GM19372 (cell line): ENCODE data around the gene B3GNT4.
"Not testable (repeated sequence)": the region's sequence is repeated elsewhere in the genome, so short reads cannot be mapped to it uniquely, and the experiment has no call there.

Source experiments
- ATAC-seq: cut with Tn5 transposase; IDR thresholded peaks from one replicate; pipeline ENCODE4 v1.9.1; 2021; ENCODE audit warnings: mild to moderate bottlenecking, low read depth, moderate library complexity; ENCODE audit not compliant: unreplicated experiment

B3GNT4 gene

DNA sequence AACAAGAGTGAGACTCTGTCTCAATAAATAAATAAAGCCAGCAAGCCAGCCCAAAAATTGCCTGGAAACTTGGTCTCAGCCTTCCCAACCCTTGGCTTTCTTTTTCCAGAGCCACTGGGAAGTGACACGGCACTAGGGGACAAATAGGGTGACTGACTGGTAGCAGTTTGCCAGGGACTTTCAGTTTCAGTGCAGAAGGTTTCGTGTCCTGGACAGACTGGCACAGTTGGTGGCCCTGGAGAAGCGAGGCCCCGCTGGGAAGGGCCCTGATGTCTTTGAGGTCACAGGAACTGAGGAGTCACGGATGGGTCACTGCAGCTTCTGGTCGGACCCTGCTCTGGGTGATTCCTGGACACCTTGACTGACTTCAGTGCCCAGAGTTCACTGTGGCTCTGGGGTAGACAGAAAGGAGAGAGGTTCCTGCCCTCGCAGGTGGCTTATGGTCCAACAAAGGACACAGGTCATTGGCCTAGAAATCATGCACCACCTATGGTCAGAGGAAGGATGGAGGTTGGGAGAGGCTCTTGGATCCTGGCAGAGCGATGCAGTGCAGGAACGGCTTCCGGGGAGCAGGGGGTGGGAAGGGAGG is 17.9 kb upstream of the B3GNT4 start:
- ATAC-seq = no peak

GRCh38 chr12:122187466-122187865 is 16.0 kb upstream of the B3GNT4 start:
- ATAC-seq = no peak

- no peak for ATAC-seq
These were observed 13.7 kb upstream of the B3GNT4 start for GRCh38 chr12:122189626-122190475.

GRCh38 chr12:122190842-122191668 is 12.5 kb upstream of the B3GNT4 start:
- peak; percentile 62 for ATAC-seq

DNA sequence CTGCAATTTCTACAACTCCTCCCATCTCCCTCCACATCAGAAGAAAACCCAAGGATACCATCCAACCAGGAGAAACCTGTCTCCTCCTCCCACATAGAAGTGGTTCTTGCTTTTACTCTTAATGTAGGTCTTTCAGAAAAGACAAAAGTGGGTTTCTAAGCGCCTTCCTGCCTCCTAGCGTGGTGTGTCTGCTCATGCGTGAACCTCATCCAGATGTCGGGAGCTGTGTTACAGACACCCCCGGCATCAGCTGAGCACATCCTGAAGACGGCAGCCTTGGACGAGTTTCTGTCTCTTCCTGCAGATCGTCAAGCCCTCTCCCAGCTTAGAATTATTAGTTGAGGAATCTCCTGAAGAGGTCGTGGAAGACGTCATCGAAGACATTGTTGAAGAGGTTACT is 11.1 kb upstream of the B3GNT4 start:
- ATAC-seq = no peak

DNA sequence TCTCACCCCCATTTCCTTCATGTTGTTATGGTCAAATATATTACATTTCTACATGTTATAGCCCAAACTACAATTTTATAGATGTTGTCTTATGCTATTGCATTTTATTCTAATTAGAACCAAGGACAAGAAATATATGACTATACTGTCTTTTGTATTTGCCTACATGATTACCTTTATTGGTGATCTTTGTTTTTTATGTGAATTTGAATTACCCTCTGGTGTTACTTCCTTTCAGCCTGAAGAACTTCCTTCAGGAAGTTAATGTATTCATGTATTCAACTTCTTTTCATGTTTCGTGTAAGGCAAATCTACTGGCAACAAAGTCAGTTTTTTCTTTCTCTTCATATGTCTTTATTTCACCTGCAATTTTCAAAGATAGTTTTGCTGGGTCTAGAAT is 8.7 kb upstream of the B3GNT4 start:
- no peak for ATAC-seq

GRCh38 chr12:122195405-122195804 is 8.1 kb upstream of the B3GNT4 start:
- ATAC-seq = no peak

DNA sequence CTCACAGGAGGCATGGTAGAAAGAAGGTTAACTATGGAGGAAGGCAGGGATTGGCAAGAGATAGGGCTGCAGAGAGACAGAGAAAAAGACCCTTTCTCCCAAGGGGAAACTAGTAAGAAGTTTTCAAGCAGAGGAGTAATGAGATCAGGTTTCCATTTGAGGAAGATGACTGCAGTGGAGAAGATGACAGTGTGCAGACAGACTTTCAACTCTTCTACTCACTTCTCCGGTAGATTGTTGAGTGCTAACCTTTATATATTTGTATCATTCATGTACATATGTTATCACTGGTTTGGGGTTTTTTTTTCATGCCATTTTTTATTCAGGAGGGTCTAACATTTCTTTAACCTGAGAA is 5.9 kb upstream of the B3GNT4 start:
- ATAC-seq = no peak

- ATAC-seq = no peak
These were observed 3.8 kb upstream of the B3GNT4 start for GRCh38 chr12:122199484-122200355.

GRCh38 chr12:122200541-122201175 is 2.9 kb upstream of the B3GNT4 start:
- ATAC-seq = no peak

DNA sequence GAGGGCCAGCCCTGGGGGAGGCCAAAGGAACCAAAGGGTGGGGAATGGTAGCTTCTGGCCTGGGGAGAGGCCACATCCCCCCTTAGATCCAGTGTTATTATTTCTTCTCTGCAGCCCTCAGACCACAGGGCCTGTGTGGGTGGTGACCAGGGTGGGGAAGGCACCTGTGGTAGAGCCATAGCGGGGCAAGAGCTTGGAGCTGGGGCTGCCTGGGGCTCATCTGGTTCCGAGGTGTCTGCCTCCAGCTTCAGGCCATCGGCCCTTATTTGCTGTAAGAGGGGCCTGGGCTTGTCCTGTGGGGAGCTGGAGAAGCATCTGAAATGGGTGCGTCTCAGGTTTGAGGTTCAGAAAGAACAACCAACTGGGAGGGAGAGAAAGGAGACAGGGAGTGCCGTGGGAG is 2.1 kb upstream of the B3GNT4 start:
- no peak for ATAC-seq

- no peak for ATAC-seq
These were observed 1.5 kb upstream of the B3GNT4 start for GRCh38 chr12:122202017-122202416.

GRCh38 chr12:122202811-122203210 is 698 bp upstream of the B3GNT4 start:
- ATAC-seq = not testable (repeated sequence)

GRCh38 chr12:122204167-122205052 is 901 bp downstream of the B3GNT4 start:
- ATAC-seq = no peak

DNA sequence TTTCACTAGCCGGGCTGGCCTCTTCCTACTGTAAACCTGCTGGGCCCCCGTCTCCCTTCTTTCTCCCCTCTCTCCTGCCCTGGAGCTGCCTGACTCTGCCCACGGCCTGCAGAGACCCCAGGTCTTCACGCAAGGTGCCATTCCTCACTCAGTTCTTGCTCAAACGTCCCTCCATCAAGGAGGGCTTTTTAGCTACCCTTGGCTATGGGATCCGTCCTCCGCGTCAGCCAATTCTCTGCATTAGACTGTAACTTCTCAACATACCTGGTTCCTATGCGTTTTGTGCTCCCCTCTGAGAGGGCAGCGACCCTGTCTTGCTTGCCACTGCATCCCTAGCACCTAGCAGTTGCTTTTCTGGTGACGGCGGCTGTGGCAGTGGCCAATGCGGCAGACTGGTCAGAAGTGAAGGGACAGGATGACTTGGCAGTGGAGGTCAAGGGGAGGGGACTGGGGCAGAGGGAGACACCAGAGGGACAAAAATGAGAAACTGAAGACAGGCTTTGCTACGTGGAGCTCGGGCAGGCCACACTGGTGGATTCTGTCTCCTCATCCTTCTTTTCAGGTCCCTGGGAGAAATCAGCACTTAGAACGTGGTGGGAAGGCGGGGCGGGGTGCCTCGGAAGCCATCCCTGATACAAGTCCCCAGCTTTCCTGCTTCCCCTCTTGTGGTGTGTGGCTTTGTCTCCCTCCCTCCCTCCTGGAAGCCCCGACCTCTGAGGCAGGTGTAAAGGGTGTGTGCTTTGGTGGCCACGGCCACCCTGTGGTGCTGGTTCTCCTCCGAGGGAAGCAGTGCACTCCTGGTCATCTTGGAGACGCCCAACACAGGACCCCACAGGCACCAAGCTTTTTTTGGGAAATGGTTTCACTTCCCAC is 1.8 kb downstream of the B3GNT4 start:
- ATAC-seq = no peak

GRCh38 chr12:122206111-122206881 is 2.8 kb downstream of the B3GNT4 start:
- no peak for ATAC-seq

GRCh38 chr12:122206976-122207375 is 3.5 kb downstream of the B3GNT4 start:
- no peak for ATAC-seq
